ENCODE measurements around the gene CNTNAP2.

CNTNAP2 gene

DNA sequence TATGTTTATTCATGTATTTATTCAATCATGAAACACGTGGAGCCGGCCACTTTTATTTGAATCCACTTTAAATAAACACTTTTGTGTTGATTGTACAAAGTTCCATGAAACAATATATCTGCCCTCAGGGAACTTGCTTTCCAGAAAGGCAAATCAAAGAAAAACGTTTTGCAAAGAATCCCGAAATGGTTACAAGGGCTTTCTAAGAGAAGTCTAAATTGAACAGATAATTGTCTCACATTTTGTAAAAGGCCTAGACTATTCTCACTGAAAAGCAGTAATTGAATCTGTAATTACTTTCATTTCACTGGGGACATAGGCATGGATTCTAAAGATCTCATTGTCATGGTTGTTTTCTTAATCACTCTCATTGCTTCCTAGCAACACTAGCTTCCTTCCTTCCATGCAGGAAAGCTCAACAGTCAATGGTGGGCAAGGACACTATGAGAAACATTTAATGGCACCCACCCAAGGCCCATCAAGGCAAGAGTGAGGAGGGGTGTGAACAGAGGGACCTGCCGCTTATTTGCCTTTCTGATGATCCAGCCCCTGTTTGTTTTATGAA is 1851.5 kb downstream of the CNTNAP2 start:
- H3K36me3 ChIP-seq (ENCODE audit: control insufficient read depth in 2 of 2, insufficient read depth in 1 of 2, low read length in 2 of 2): no peaks in the 10 kb centered on the region
- no peaks in the 10 kb centered on the region for H3K9me3 ChIP-seq (ENCODE audit: control insufficient read depth, insufficient read depth, low read depth, low read length)
- TF ChIP-seq BCL6B (tag by site-specific recombination; IDR thresholded peaks at IDR 0.05) (no peak), ZNF571 (tag by site-specific recombination; IDR thresholded peaks at IDR 0.05) (no peak), ZBTB20 (tag by site-specific recombination; IDR thresholded peaks at IDR 0.05) (no peak), ZNF529 (tag by site-specific recombination; IDR thresholded peaks at IDR 0.05; ENCODE audit: insufficient replicate concordance) (no peak), ZNF266 (tag by site-specific recombination; IDR thresholded peaks at IDR 0.05; ENCODE audit: low read depth) (no peak), KLF1 (tag by site-specific recombination; IDR thresholded peaks at IDR 0.05) (no peak), ZNF132 (tag by site-specific recombination; IDR thresholded peaks at IDR 0.05; ENCODE audit: borderline replicate concordance) (no peak), ZNF311 (tag by site-specific recombination; IDR thresholded peaks at IDR 0.05; ENCODE audit: borderline replicate concordance) (no peak), PRDM1 (tag by site-specific recombination; IDR thresholded peaks at IDR 0.05) (no peak)
- TF ChIP-seq, protein P1, sequence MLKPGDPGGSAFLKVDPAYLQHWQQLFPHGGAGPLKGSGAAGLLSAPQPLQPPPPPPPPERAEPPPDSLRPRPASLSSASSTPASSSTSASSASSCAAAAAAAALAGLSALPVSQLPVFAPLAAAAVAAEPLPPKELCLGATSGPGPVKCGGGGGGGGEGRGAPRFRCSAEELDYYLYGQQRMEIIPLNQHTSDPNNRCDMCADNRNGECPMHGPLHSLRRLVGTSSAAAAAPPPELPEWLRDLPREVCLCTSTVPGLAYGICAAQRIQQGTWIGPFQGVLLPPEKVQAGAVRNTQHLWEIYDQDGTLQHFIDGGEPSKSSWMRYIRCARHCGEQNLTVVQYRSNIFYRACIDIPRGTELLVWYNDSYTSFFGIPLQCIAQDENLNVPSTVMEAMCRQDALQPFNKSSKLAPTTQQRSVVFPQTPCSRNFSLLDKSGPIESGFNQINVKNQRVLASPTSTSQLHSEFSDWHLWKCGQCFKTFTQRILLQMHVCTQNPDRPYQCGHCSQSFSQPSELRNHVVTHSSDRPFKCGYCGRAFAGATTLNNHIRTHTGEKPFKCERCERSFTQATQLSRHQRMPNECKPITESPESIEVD (tag by site-specific recombination; IDR thresholded peaks at IDR 0.05): no peak
- CTCF ChIA-PET: no interaction called here
- H3K4me1 ChIP-seq (ENCODE audit: control insufficient read depth, insufficient read depth, low read length): no peaks in the 10 kb centered on the region
- no peak overlapping the region for H3K27ac ChIP-seq (ENCODE audit: extremely low read depth, low read depth, low read length)
- POLR2A ChIA-PET: no interaction called here
- H3K4me3 ChIP-seq (ENCODE audit: low read depth, low read length): no peak overlapping the region

- CTCF ChIA-PET: interaction anchor here (0.6 kb wide), 1 partner anchor 239 kb away, joined by 3 read pairs; no protein-coding TSS in a partner anchor
- Histone ChIP-seq H3K27ac (ENCODE audit: extremely low read depth, low read depth, low read length) (no peak overlapping the region), H3K9me3 (ENCODE audit: control insufficient read depth, insufficient read depth, low read depth, low read length) (no peaks in the 10 kb centered on the region), H3K4me1 (ENCODE audit: control insufficient read depth, insufficient read depth, low read length) (no peaks in the 10 kb centered on the region), H3K36me3 (ENCODE audit: control insufficient read depth in 2 of 2, insufficient read depth in 1 of 2, low read length in 2 of 2) (no peaks in the 10 kb centered on the region), H3K4me3 (ENCODE audit: low read depth, low read length) (no peak overlapping the region)
- TF ChIP-seq ZSCAN16 (tag by site-specific recombination; IDR thresholded peaks at IDR 0.05): no peak
- no peak for TF ChIP-seq ZNF24 (tag by site-specific recombination; IDR thresholded peaks at IDR 0.05)
- TF ChIP-seq, protein P2, sequence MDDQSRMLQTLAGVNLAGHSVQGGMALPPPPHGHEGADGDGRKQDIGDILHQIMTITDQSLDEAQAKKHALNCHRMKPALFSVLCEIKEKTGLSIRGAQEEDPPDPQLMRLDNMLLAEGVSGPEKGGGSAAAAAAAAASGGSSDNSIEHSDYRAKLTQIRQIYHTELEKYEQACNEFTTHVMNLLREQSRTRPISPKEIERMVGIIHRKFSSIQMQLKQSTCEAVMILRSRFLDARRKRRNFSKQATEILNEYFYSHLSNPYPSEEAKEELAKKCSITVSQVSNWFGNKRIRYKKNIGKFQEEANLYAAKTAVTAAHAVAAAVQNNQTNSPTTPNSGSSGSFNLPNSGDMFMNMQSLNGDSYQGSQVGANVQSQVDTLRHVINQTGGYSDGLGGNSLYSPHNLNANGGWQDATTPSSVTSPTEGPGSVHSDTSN (CRISPR knock-in tag; IDR thresholded peaks at IDR 0.05): no peak
- no peak for TF ChIP-seq ZNF623 (tag by site-specific recombination; IDR thresholded peaks at IDR 0.05)
- no peak for TF ChIP-seq KLF7 (tag by site-specific recombination; IDR thresholded peaks at IDR 0.05; ENCODE audit: borderline replicate concordance)
- TF ChIP-seq ZNF274 (IDR thresholded peaks at IDR 0.05; ENCODE audit: low read length): no peak
- no peak for TF ChIP-seq ZNF274 (tag by site-specific recombination; IDR thresholded peaks at IDR 0.05; ENCODE audit: borderline replicate concordance)
- TF ChIP-seq, protein P3, sequence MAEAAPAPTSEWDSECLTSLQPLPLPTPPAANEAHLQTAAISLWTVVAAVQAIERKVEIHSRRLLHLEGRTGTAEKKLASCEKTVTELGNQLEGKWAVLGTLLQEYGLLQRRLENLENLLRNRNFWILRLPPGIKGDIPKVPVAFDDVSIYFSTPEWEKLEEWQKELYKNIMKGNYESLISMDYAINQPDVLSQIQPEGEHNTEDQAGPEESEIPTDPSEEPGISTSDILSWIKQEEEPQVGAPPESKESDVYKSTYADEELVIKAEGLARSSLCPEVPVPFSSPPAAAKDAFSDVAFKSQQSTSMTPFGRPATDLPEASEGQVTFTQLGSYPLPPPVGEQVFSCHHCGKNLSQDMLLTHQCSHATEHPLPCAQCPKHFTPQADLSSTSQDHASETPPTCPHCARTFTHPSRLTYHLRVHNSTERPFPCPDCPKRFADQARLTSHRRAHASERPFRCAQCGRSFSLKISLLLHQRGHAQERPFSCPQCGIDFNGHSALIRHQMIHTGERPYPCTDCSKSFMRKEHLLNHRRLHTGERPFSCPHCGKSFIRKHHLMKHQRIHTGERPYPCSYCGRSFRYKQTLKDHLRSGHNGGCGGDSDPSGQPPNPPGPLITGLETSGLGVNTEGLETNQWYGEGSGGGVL (tag by site-specific recombination; IDR thresholded peaks at IDR 0.05): no peak
- POLR2A ChIA-PET: no interaction called here
Measured at GRCh38 chr7:147971606-147972110, 1855.1 kb downstream of the CNTNAP2 start.
